Endothelial cell of umbilical vein (primary cell): ENCODE data around the gene RMND5B. TPM values are rescaled to one million over a fixed set of nuclear protein-coding genes. Genes with fewer than 3 reads are reported as not detected.

Experiments
- BruUV-seq: library from RNA; stranded (reverse); fragments of 400-500 nt; replicated peaks from 2 replicates; lab custom pipeline; 2021; lab: Mats Ljungman, UMichigan
- CTCF ChIA-PET: fragments of 300-600, 350-600 bp; sonication (Branson Sonifier 250); formaldehyde crosslinking; loops from one replicate; lab custom pipeline; 2021; ENCODE audit warnings: antibody characterized with exemption, inconsistent platforms; lab: Charles Lee
- POLR2A ChIA-PET: fragments of 300-600, 350-600 bp; sonication (Branson Sonifier 250); formaldehyde crosslinking; loops from one replicate; lab custom pipeline; 2021; ENCODE audit warnings: antibody characterized with exemption, inconsistent platforms; lab: Charles Lee
- DNase-seq: peaks from one replicate; pipeline ENCODE4 v3.0.0-alpha.2; 2011; ENCODE audit warnings: low read depth, low spot score
- FAIRE-seq: peaks from 2 replicates; lab custom pipeline; 2011; peaks lifted over from hg19 to GRCh38; lab: Jason Lieb, UNC
- H2AFZ ChIP-seq: 2 replicates; pipeline ENCODE4 v1.6.0; 2012; ENCODE audit warnings: low read depth, low read length, control low read depth, inconsistent platforms
- H3K27ac ChIP-seq: 2 replicates; pipeline ENCODE4 v1.5.1; 2011; ENCODE audit warnings: low read depth, mild to moderate bottlenecking, control low read depth, low read length, moderate library complexity; ENCODE audit not compliant: insufficient read depth
- H3K27me3 ChIP-seq, 2 experiments: 2 replicates each; pipeline versions ENCODE4 v1.6.0 to v1.6.1; 2011; ENCODE audit warnings: low read length in 2 of 2, mixed read lengths in 1 of 2; ENCODE audit not compliant: control insufficient read depth in 2 of 2, insufficient read depth in 2 of 2
- H3K36me3 ChIP-seq, 2 experiments: 2 replicates in 1 of 2; 3 replicates in 1 of 2; pipeline ENCODE4 v1.5.1; 2011; ENCODE audit warnings: low read length in 2 of 2, mild to moderate bottlenecking in 1 of 2, moderate library complexity in 1 of 2; ENCODE audit not compliant: control insufficient read depth in 2 of 2, insufficient read depth in 2 of 2; ENCODE audit errors: extremely low read depth in 1 of 2
- H3K4me1 ChIP-seq: 3 replicates; pipeline ENCODE4 v1.5.1; 2011; ENCODE audit warnings: mild to moderate bottlenecking, low read length; ENCODE audit not compliant: control insufficient read depth, insufficient read depth; ENCODE audit errors: extremely low read depth
- H3K4me2 ChIP-seq: 2 replicates; pipeline ENCODE4 v1.6.1; 2011; ENCODE audit warnings: low read length, control low read depth, mixed read lengths; ENCODE audit not compliant: insufficient read depth
- H3K4me3 ChIP-seq, 3 experiments: fragments of 200-600 bp in 1 of 3; sonication (generic), shearing (Covaris generic) in 1 of 3; replicated peaks in 1 of 3; 2 replicates each; pipeline ENCODE4 v1.5.1; 2011 to 2016; ENCODE audit warnings: control low read depth in 3 of 3, low read length in 3 of 3, mild to moderate bottlenecking in 2 of 3, inconsistent platforms in 1 of 3, low read depth in 1 of 3, moderate library complexity in 1 of 3; ENCODE audit not compliant: insufficient read depth in 1 of 3
- H3K79me2 ChIP-seq: 2 replicates; pipeline ENCODE4 v1.6.0; 2012; ENCODE audit warnings: low read length, inconsistent platforms; ENCODE audit not compliant: control insufficient read depth, insufficient read depth
- H3K9ac ChIP-seq: replicated peaks from 2 replicates; pipeline ENCODE3; 2011; ENCODE audit warnings: low read length, control low read depth; ENCODE audit not compliant: insufficient read depth; ENCODE audit errors: extremely low read depth
- H3K9me1 ChIP-seq: replicated peaks from 3 replicates; pipeline ENCODE4 v1.6.0; 2011; ENCODE audit warnings: mild to moderate bottlenecking, low read length; ENCODE audit not compliant: control insufficient read depth, insufficient read depth; ENCODE audit errors: extremely low read depth
- H3K9me3 ChIP-seq: replicated peaks from 2 replicates; pipeline ENCODE4 v1.5.1; 2012; ENCODE audit warnings: low read length, inconsistent platforms; ENCODE audit not compliant: control insufficient read depth, insufficient read depth
- H4K20me1 ChIP-seq: replicated peaks from 2 replicates; pipeline ENCODE3; 2011; ENCODE audit warnings: mild to moderate bottlenecking, low read length; ENCODE audit not compliant: control insufficient read depth, insufficient read depth; ENCODE audit errors: extremely low read depth
- CTCF ChIP-seq, 2 donors: IDR thresholded peaks; 1 replicate in 1 of 2; 2 replicates in 1 of 2; pipeline ENCODE4 v1.5.1; 2011; ENCODE audit warnings: low read length in 2 of 2, mild to moderate bottlenecking in 2 of 2, moderate library complexity in 2 of 2, control low read depth in 1 of 2, inconsistent platforms in 1 of 2, low read depth in 1 of 2; ENCODE audit not compliant: insufficient read depth in 1 of 2; ENCODE audit errors: extremely low read depth in 1 of 2
- EZH2 ChIP-seq: IDR thresholded peaks from 2 replicates; pipeline ENCODE4 v1.6.1; 2012; ENCODE audit warnings: borderline replicate concordance, low read depth, mild to moderate bottlenecking, moderate library complexity, low read length, inconsistent platforms; ENCODE audit not compliant: severe bottlenecking
- FOS ChIP-seq: IDR thresholded peaks from 2 replicates; pipeline ENCODE4 v1.6.1; 2011; ENCODE audit warnings: mild to moderate bottlenecking, low read length, moderate library complexity, borderline replicate concordance; ENCODE audit not compliant: insufficient read depth
- GATA2 ChIP-seq: IDR thresholded peaks from 2 replicates; pipeline ENCODE4 v1.7.0; 2011; ENCODE audit warnings: low read depth, mild to moderate bottlenecking, moderate library complexity, mixed read lengths, low read length; ENCODE audit not compliant: insufficient read length, insufficient read depth
- JUN ChIP-seq: IDR thresholded peaks from 2 replicates; pipeline ENCODE4 v1.6.1; 2011; ENCODE audit warnings: borderline replicate concordance, low read depth; ENCODE audit not compliant: insufficient read length, insufficient read depth
- MAX ChIP-seq: IDR thresholded peaks from 2 replicates; pipeline ENCODE4 v1.6.1; 2011; ENCODE audit not compliant: insufficient read depth, insufficient read length
- MYC ChIP-seq: IDR thresholded peaks from one replicate; pipeline ENCODE4 v1.6.1; 2011; ENCODE audit warnings: mild to moderate bottlenecking, low read depth, low read length
- POLR2A ChIP-seq: IDR thresholded peaks from 2 replicates; pipeline ENCODE4 v1.6.1; 2012; ENCODE audit warnings: low read depth, mild to moderate bottlenecking, control low read depth, low read length
- POLR2AphosphoS5 ChIP-seq: IDR thresholded peaks from 2 replicates; pipeline ENCODE4 v1.6.1; 2012; ENCODE audit warnings: low read depth, mild to moderate bottlenecking, control low read depth, low read length, moderate library complexity; ENCODE audit not compliant: insufficient read depth
- dilution Hi-C: fragments of 300-500 bp; cut with MboI; formaldehyde crosslinking; loops from one replicate; pipeline ENCODE4 v1.15.0; 2019; ENCODE audit warnings: low sequenced_read_pairs; ENCODE audit not compliant: extremely low pct_ligation_motif_present
- intact Hi-C: fragments of 100-400 bp; cut with micrococcal nuclease; formaldehyde crosslinking; loops from one replicate; pipeline ENCODE4 v1.10.0; 2022
- polyA plus RNA-seq, 4 experiments: library from polyadenylated mRNA; depleted of rRNA in 3 of 4; stranded (reverse) in 3 of 4; unstranded in 1 of 4; fragments of >200 nt; gene quantifications; 2 replicates each; pipeline versions ENCODE4 v1.2.1 to v1.2.3, GENCODE V29; 2011 to 2012; ENCODE audit warnings: missing spikeins in 1 of 4
- total RNA-seq: library from RNA; stranded (reverse); gene quantifications from 2 replicates; pipeline ENCODE4 v1.2.3, GENCODE V29; 2021

Gene RMND5B
- total and polyA plus RNA-seq, 2 donors (not counting 3 experiments of a cell fraction or from before 2014, with no cell fraction given) = 38.2 to 40.2 TPM

GRCh38 chr5:178145965-178146820 is 15.4 kb downstream of the RMND5B start:
- peak; percentile 50 for DNase-seq
- POLR2A ChIA-PET = no interaction called here
- BruUV-seq = no TSS peak
- Histone ChIP-seq H3K4me2 (no peak overlapping the region), H3K4me1 (no peaks in the 10 kb centered on the region), H3K4me3 (no peak overlapping the region), H2AFZ (no peak overlapping the region), H3K79me2 (peaks cover 2% of the 10 kb centered on the region), H3K27ac (no peak overlapping the region), H3K36me3 (peaks cover 17 to 50% of the 10 kb centered on the region in 2 experiments), H4K20me1 (no peaks in the 10 kb centered on the region), H3K9me1 (no peaks in the 10 kb centered on the region), H3K9ac (no peak overlapping the region), H3K9me3 (no peaks in the 10 kb centered on the region), H3K27me3 (no peaks in the 10 kb centered on the region)
- FAIRE-seq = peak; percentile 72
- dilution Hi-C loops = no loop called here
- CTCF ChIA-PET = interaction anchor here (0.9 to 11.5 kb wide), 4 partner anchors 9 to 69 kb away, joined by 3 to 200 read pairs (median 3); no protein-coding TSS in a partner anchor
- intact Hi-C loops = loop anchor here (1.0 to 2.0 kb wide), 4 partner anchors 15 to 70 kb away; partner anchors contain the start of gene RMND5B
- TF ChIP-seq POLR2A (peak; percentile 18), MYC (no peak), CTCF (IDR thresholded peaks at IDR 0.05; ENCODE audit: extremely low read depth in 1 of 2, insufficient read depth in 1 of 2, low read depth in 1 of 2, low read length in 2 of 2) (peak; percentile 78 to 86)

- H3K27ac ChIP-seq = no peak overlapping the region
- no peaks in the 10 kb centered on the region for H4K20me1 ChIP-seq
- no peak for FAIRE-seq
- no peak overlapping the region for H3K4me3 ChIP-seq
- DNase-seq = no peak
- dilution Hi-C loops (no loop called here), intact Hi-C loops (loop anchor here (2.0 kb wide), 2 partner anchors 17 to 33 kb away; partner anchors contain the start of gene RMND5B)
- POLR2A ChIA-PET = no interaction called here
- no peaks in the 10 kb centered on the region for H3K9me1 ChIP-seq
- TF ChIP-seq MYC (no peak), GATA2 (no peak), JUN (no peak), MAX (no peak), EZH2 (no peak), CTCF (IDR thresholded peaks at IDR 0.05; ENCODE audit: extremely low read depth in 1 of 2, insufficient read depth in 1 of 2, low read depth in 1 of 2, low read length in 2 of 2) (no peak), POLR2AphosphoS5 (no peak), POLR2A (no peak), FOS (no peak)
- CTCF ChIA-PET = interaction anchor here (1.3 to 11.5 kb wide), 2 partner anchors 10 to 71 kb away, joined by 3 to 200 read pairs; no protein-coding TSS in a partner anchor
- H3K4me1 ChIP-seq = no peaks in the 10 kb centered on the region
- H3K9me3 ChIP-seq = no peaks in the 10 kb centered on the region
- no peak overlapping the region for H3K9ac ChIP-seq
- no peak overlapping the region for H3K4me2 ChIP-seq
- no peaks in the 10 kb centered on the region for H3K27me3 ChIP-seq
- peaks cover 8% of the 10 kb centered on the region for H3K79me2 ChIP-seq
- no peak overlapping the region for H2AFZ ChIP-seq
- no TSS peak for BruUV-seq
- H3K36me3 ChIP-seq = peaks cover 18 to 49% of the 10 kb centered on the region in 2 experiments
Measured at GRCh38 chr5:178147406-178147805, 16.6 kb downstream of the RMND5B start.
